HL-60/S4 (cell line): ENCODE measurements around the gene SCGB1C1.
"Not testable (repeated sequence)": the region's sequence is repeated elsewhere in the genome, so short reads cannot be mapped to it uniquely, and the experiment has no call there.

Experiments used
- in situ Hi-C: fragments of 300-500 bp; cut with MboI; formaldehyde crosslinking; loops from 2 replicates; pipeline ENCODE4 v1.14.3; 2022; ENCODE audit warnings: low sequenced_read_pairs

SCGB1C1 gene

DNA sequence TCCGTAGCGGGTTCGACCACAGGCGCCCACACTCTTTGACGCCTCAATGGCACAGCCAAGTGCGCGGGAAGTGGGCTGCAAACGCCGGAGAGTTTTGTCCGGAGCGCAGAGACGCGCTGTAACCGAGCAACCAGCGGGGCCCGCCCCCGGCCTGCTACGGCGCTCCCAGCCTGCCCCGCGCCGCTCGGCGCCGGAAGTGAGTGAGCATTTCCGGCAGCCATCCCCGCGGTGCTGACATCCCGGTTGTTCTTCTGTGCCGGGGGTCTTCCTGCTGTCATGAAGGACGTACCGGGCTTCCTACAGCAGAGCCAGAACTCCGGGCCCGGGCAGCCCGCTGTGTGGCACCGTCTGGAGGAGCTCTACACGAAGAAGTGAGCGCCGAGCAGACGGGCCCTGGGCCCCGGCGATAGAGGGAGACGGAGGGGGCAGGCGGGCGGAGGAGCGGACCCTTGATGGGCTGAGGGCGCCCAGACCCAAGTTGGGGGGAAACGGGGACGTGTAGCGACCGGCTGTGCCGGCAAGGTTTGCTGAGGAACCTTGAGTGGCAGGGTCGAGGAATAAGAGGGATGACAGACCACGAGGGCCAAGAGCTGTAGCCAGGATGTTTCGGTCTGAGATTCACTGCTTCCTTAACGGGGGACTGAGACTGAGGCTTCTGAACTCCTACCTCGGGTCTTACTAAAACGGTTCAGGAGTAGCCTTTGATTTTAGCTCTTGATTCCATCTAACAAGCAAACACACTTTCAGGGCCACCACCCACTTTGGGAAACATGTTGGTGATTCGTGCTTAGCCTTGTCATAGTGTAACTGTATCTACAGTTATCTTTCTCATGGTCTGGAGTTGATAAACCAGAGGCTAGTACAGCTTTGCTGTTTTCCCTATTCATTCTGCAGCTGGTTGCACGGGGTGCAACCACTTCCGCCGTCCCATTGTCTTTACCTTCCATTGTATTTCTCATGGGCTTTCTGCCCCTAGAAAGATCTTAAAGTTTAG lies 44.2 kb downstream of the SCGB1C1 start, which contains the start of gene PSMD13:
Gene PSMD13 (plus strand): TSS at position 203 of the 994 bp plus-strand sequence. CDS start 74 bp downstream, at position 277.
- in situ Hi-C loops = no loop called here

- in situ Hi-C loops = not testable (repeated sequence)
Observed at GRCh38 chr11:238346-238745, 45.5 kb downstream of the SCGB1C1 start.

DNA sequence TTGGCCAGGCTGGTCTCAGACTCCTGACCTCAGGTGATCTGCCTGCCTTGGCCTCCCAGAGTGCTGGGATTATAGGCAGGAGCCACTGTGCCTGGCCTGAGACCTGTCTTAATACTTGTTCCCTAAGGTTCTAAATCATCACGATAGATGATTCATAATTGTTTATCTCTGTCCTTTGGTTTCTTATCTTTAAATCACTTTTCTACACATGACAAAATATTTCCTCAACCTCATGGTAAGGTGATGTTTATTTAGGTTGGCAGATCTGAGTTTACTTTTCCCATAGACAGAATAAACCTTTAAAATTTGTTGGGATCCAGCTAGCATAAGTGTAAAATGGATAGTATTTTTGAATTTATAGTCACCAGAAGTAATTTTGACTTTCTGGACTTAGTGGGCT lies 47.4 kb downstream of the SCGB1C1 start:
- in situ Hi-C loops = no loop called here

GRCh38 chr11:241634-242033 lies 48.8 kb downstream of the SCGB1C1 start:
- in situ Hi-C loops = no loop called here
